Measurements from ENCODE around the gene PLEKHD1. TPM values are rescaled to one million over a fixed set of nuclear protein-coding genes. Genes with fewer than 3 reads are reported as not detected.

Gene PLEKHD1
- total RNA-seq, 1 experiment from 2014 or later: 1.0 TPM

DNA sequence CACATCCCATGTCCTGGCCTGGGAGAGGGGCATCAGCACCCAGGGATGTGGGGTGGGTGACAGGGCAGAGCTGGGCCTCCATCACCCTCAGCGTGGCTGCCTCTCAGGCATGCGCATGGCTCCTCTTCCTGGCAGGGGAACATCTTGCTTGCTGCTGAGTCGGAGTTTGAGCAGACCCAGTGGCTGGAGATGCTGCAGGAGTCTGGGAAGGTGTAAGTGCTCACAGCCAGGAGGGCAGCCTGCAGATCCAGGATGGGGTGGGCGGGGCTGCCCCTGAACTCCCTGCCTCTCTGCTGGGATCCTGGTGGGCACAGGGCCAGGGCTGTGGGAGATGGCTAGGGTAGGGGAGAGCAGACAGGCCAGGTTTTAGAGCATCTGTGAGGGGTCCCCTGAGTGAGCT is 16.2 kb downstream of the PLEKHD1 start (continued):
- no peak for TF ChIP-seq ETV6 (CRISPR knock-in tag; IDR thresholded peaks at IDR 0.05)
- no peak for TF ChIP-seq NFYB (CRISPR knock-in tag; conservative IDR thresholded peaks at IDR 0.05; ENCODE audit: low read depth)
- TF ChIP-seq CREB1 (CRISPR knock-in tag; IDR thresholded peaks at IDR 0.05): no peak
- TF ChIP-seq GABPB1 (CRISPR knock-in tag; IDR thresholded peaks at IDR 0.05): no peak
- no peak for TF ChIP-seq FOXP1 (CRISPR knock-in tag; IDR thresholded peaks at IDR 0.05; ENCODE audit: borderline replicate concordance)
- no peak for TF ChIP-seq ZNF138 (CRISPR knock-in tag; conservative IDR thresholded peaks at IDR 0.05)
- TF ChIP-seq ZMAT4 (CRISPR knock-in tag; IDR thresholded peaks at IDR 0.05): no peak
- TF ChIP-seq TEAD4 (CRISPR knock-in tag; IDR thresholded peaks at IDR 0.05): no peak

GRCh38 chr14:69501423-69501838 is 16.9 kb downstream of the PLEKHD1 start:
- peaks cover 13% of the 10 kb centered on the region for H3K4me1 Mint-ChIP-seq
- H3K36me3 Mint-ChIP-seq: no peaks in the 10 kb centered on the region
- ATAC-seq: no peak
- ChIA-PET CTCF (interaction anchor here (0.8 to 2.9 kb wide), 5 partner anchors 13 to 47 kb away, joined by 3 to 13 read pairs (median 4); no protein-coding TSS in a partner anchor), POLR2A (no interaction called here)
- H3K4me3 Mint-ChIP-seq: no peak overlapping the region
- TF ChIP-seq ZNF317 (CRISPR knock-in tag; IDR thresholded peaks at IDR 0.05; ENCODE audit: borderline replicate concordance, low read depth): no peak
- TF ChIP-seq ZSCAN18 (CRISPR knock-in tag; IDR thresholded peaks at IDR 0.05): no peak
- H3K27me3 Mint-ChIP-seq (ENCODE audit: low read depth): peaks cover 18% of the 10 kb centered on the region
- no peaks in the 10 kb centered on the region for H3K9me3 Mint-ChIP-seq
- H3K27ac Mint-ChIP-seq: no peak overlapping the region
- DNase-seq (ENCODE audit: low spot score): no peak

DNA sequence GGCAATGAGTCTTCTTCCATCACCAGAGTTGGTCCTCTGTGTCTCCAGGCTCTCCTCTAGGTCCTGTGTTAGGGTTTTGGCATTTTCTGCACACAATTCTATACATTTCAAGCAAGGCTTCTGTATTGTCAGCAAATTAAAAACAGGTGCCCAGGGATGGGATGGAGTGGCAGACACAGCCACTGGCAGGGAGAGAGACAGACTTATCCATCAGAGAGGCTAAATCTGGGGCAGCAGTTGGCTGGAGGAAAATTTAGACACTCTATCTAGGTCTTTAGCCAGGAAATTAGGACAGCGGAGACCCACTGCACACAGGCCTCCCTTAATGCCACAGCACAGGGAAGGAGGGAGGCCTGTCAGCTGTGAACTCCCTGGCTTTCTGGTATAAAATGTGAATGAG is 20.2 kb downstream of the PLEKHD1 start:
- ChIA-PET POLR2A (interaction anchor here (0.9 kb wide), 1 partner anchor 18 kb away, joined by 3 read pairs; no protein-coding TSS in a partner anchor), CTCF (interaction anchor here (0.7 to 2.2 kb wide), 5 partner anchors 14 to 158 kb away, joined by 3 to 18 read pairs (median 4); no protein-coding TSS in a partner anchor)
- no peaks in the 10 kb centered on the region for H3K36me3 Mint-ChIP-seq
- TF ChIP-seq NR2C2 (CRISPR knock-in tag; IDR thresholded peaks at IDR 0.05) (no peak), ZNF121 (CRISPR knock-in tag; IDR thresholded peaks at IDR 0.05) (no peak), MXD4 (CRISPR knock-in tag; IDR thresholded peaks at IDR 0.05; ENCODE audit: borderline replicate concordance) (no peak), FOXK1 (CRISPR knock-in tag; IDR thresholded peaks at IDR 0.05) (no peak), ZBTB21 (CRISPR knock-in tag; IDR thresholded peaks at IDR 0.05; ENCODE audit: borderline replicate concordance) (no peak), ZNF532 (CRISPR knock-in tag; IDR thresholded peaks at IDR 0.05; ENCODE audit: borderline replicate concordance) (no peak)
- TF ChIP-seq, protein P1, sequence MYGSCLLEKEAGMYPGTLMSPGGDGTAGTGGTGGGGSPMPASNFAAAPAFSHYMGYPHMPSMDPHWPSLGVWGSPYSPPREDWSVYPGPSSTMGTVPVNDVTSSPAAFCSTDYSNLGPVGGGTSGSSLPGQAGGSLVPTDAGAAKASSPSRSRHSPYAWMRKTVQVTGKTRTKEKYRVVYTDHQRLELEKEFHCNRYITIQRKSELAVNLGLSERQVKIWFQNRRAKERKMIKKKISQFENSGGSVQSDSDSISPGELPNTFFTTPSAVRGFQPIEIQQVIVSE (CRISPR knock-in tag; IDR thresholded peaks at IDR 0.05; ENCODE audit: borderline replicate concordance): no peak
- TF ChIP-seq, protein P2, sequence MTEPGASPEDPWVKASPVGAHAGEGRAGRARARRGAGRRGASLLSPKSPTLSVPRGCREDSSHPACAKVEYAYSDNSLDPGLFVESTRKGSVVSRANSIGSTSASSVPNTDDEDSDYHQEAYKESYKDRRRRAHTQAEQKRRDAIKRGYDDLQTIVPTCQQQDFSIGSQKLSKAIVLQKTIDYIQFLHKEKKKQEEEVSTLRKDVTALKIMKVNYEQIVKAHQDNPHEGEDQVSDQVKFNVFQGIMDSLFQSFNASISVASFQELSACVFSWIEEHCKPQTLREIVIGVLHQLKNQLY (CRISPR knock-in tag; IDR thresholded peaks at IDR 0.05): no peak
- TF ChIP-seq, protein P3, sequence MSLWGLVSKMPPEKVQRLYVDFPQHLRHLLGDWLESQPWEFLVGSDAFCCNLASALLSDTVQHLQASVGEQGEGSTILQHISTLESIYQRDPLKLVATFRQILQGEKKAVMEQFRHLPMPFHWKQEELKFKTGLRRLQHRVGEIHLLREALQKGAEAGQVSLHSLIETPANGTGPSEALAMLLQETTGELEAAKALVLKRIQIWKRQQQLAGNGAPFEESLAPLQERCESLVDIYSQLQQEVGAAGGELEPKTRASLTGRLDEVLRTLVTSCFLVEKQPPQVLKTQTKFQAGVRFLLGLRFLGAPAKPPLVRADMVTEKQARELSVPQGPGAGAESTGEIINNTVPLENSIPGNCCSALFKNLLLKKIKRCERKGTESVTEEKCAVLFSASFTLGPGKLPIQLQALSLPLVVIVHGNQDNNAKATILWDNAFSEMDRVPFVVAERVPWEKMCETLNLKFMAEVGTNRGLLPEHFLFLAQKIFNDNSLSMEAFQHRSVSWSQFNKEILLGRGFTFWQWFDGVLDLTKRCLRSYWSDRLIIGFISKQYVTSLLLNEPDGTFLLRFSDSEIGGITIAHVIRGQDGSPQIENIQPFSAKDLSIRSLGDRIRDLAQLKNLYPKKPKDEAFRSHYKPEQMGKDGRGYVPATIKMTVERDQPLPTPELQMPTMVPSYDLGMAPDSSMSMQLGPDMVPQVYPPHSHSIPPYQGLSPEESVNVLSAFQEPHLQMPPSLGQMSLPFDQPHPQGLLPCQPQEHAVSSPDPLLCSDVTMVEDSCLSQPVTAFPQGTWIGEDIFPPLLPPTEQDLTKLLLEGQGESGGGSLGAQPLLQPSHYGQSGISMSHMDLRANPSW (CRISPR knock-in tag; conservative IDR thresholded peaks at IDR 0.05; ENCODE audit: low read depth): no peak
- no peak overlapping the region for H3K27ac Mint-ChIP-seq
- H3K4me1 Mint-ChIP-seq: peaks cover 13% of the 10 kb centered on the region
- no peaks in the 10 kb centered on the region for H3K9me3 Mint-ChIP-seq
- DNase-seq (ENCODE audit: low spot score) (no peak), ATAC-seq (no peak)
- H3K27me3 Mint-ChIP-seq (ENCODE audit: low read depth): peaks cover 18% of the 10 kb centered on the region
- H3K4me3 Mint-ChIP-seq: no peak overlapping the region
